Pancreas (tissue), 10 donors: ENCODE results near the gene COL15A1. TPM values are rescaled to one million over a fixed set of nuclear protein-coding genes. Genes with fewer than 3 reads are reported as not detected.

ENCODE experiments used
- ATAC-seq, 4 donors: fragments of 200-7000 bp; cut with Tn5 transposase; one replicate each; pipeline versions ENCODE4 v1.8.0 to v1.9.1; 2020; ENCODE audit warnings: mild to moderate bottlenecking in 4 of 4, moderate library complexity in 4 of 4
- DNase-seq, 6 donors: peaks; one replicate each; pipeline ENCODE4 v3.0.0-alpha.2; 2020
- FAIRE-seq: peaks from 2 replicates; lab custom pipeline; 2012; peaks lifted over from hg19 to GRCh38; lab: Jason Lieb, UNC
- H3K27ac ChIP-seq, 4 donors: fragments of 200-600 bp; sonication (generic); 1 replicate in 3 of 4; 2 replicates in 1 of 4; pipeline versions ENCODE4 v1.5.0 to v1.8.0; 2020
- H3K27me3 ChIP-seq, 4 donors: fragments of 200-600 bp; one replicate each; pipeline ENCODE4 v1.8.0; 2021
- H3K36me3 ChIP-seq, 3 donors: fragments of 200-600 bp; sonication (generic) in 1 of 3; one replicate each; pipeline versions ENCODE4 v1.5.0 to v1.8.0; 2020 to 2021
- H3K4me1 ChIP-seq, 3 donors: fragments of 200-600 bp; one replicate each; pipeline ENCODE4 v1.8.0; 2021
- H3K4me3 ChIP-seq, 4 donors: fragments of 200-600 bp; sonication (generic) in 2 of 4; one replicate each; pipeline versions ENCODE4 v1.5.0 to v1.8.0; 2020 to 2021
- H3K9me3 ChIP-seq, 4 donors: fragments of 200-600 bp; one replicate each; pipeline ENCODE4 v1.8.0; 2021
- CTCF ChIP-seq, 4 donors: fragments of 200-600 bp; sonication (generic) in 3 of 4; IDR thresholded peaks; one replicate each; pipeline versions ENCODE4 v1.5.0 to v1.8.0; 2021; ENCODE audit warnings: antibody characterized with exemption in 4 of 4
- WGBS, 2 donors: extraction: QIAGEN DNeasy Blood & Tissue Kit; methylation state at CpG; one replicate each; pipeline ENCODE4 v1.1.7; 2013; 5-methylcytosine and 5-hydroxymethylcytosine counted together
- intact Hi-C, 3 donors: fragments of 100-400 bp; cut with DNase I; formaldehyde crosslinking; loops; one replicate each; pipeline versions ENCODE4 v1.11.1 to v1.14.2; 2022
- polyA plus RNA-seq, 2 donors: library from polyadenylated mRNA; stranded (reverse); fragments of 200-250 nt; gene quantifications; one replicate each; pipeline ENCODE4 v1.2.3, GENCODE V29; 2013
- total RNA-seq, 6 donors: library from RNA; stranded (reverse); fragmentation: NEBNext Ultra II Directional in 4 of 6; extraction: Animal tissue kit (Norgen Biotek cat#: 25700) in 4 of 6; gene quantifications; one replicate each; pipeline versions ENCODE4 v1.2.1 to v1.2.4, GENCODE V29; 2021 to 2023
- donor health status: healthy with polysubstance abuse.
- donor health status: DM: no; HTN: no; CAD: no; lungs with moderate emphysema.
- donor health status: DM: no; HTN: no; CAD: no.
- donor health status: control.
- donor health status: control.
- donor health status: Bipolar disorder and iron deficiency.
- donor health status: DM: yes; HTN: yes; CAD: no.
- donor health status: DM: no; HTN: no; CAD: no.
- donor health status: DM: no; HTN: no; CAD: no.
- donor health status: DM: yes; HTN: yes; CAD: no.

The COL15A1 gene
- total and polyA plus RNA-seq, 8 donors = 6.7 to 43.4 (median 10.4) TPM

- Histone ChIP-seq H3K27ac (peak overlapping the region in 1 of 4 donors; percentile 8), H3K9me3 (no peaks in the 10 kb centered on the region), H3K27me3 (no peaks in the 10 kb centered on the region), H3K4me1 (peaks cover 20 to 25% (median 22%) of the 10 kb centered on the region in 3 donors), H3K36me3 (no peaks in the 10 kb centered on the region), H3K4me3 (no peak overlapping the region)
- FAIRE-seq (no peak), DNase-seq (no peak), ATAC-seq (no peak)
- intact Hi-C loops = no loop called here
- 71 to 77% methylated on average over 3 of the region's 3 CpGs for WGBS, 2 donors
- TF ChIP-seq CTCF (IDR thresholded peaks at IDR 0.05) = no peak
These were observed 34.1 kb downstream of the COL15A1 start for GRCh38 chr9:98977813-98978212.

GRCh38 chr9:98978231-98978681, 34.5 kb downstream of the COL15A1 start:
- Histone ChIP-seq H3K4me3 (no peak overlapping the region), H3K27me3 (no peaks in the 10 kb centered on the region), H3K36me3 (no peaks in the 10 kb centered on the region), H3K4me1 (peaks cover 20 to 25% (median 21%) of the 10 kb centered on the region in 3 donors), H3K9me3 (no peaks in the 10 kb centered on the region), H3K27ac (peak overlapping the region in 1 of 4 donors; percentile 8)
- WGBS, 2 donors = 44 to 49% methylated on average over 5 of the region's 5 CpGs
- DNase-seq = no peak
- ATAC-seq = no peak
- TF ChIP-seq CTCF (IDR thresholded peaks at IDR 0.05) = no peak
- intact Hi-C loops = no loop called here
- no peak for FAIRE-seq

- Histone ChIP-seq H3K27me3 (no peaks in the 10 kb centered on the region), H3K27ac (no peak overlapping the region), H3K4me3 (no peak overlapping the region), H3K36me3 (no peaks in the 10 kb centered on the region), H3K4me1 (peaks cover 16 to 25% (median 18%) of the 10 kb centered on the region in 3 donors), H3K9me3 (no peaks in the 10 kb centered on the region)
- no peak for DNase-seq
- intact Hi-C loops = no loop called here
- no peak for FAIRE-seq
- ATAC-seq = no peak
- TF ChIP-seq CTCF (IDR thresholded peaks at IDR 0.05) = no peak
- 92% methylated on average over 5 of the region's 5 CpGs for WGBS, 2 donors
These were observed 36.6 kb downstream of the COL15A1 start for GRCh38 chr9:98980291-98980690.

GRCh38 chr9:98983295-98984268, 39.9 kb downstream of the COL15A1 start:
- DNase-seq (no peak), FAIRE-seq (no peak), ATAC-seq (no peak)
- Histone ChIP-seq H3K36me3 (no peaks in the 10 kb centered on the region), H3K4me1 (peaks cover 0 to 5% (median 5%) of the 10 kb centered on the region in 3 donors), H3K27me3 (no peaks in the 10 kb centered on the region), H3K9me3 (no peaks in the 10 kb centered on the region), H3K4me3 (no peak overlapping the region), H3K27ac (no peak overlapping the region)
- no peak for TF ChIP-seq CTCF (IDR thresholded peaks at IDR 0.05)
- intact Hi-C loops = no loop called here
- 83 to 84% methylated on average over 15 of the region's 15 CpGs for WGBS, 2 donors

GRCh38 chr9:98985596-98985995, 41.9 kb downstream of the COL15A1 start:
- Histone ChIP-seq H3K36me3 (no peaks in the 10 kb centered on the region), H3K4me3 (no peak overlapping the region), H3K4me1 (no peaks in the 10 kb centered on the region), H3K27ac (no peak overlapping the region), H3K27me3 (no peaks in the 10 kb centered on the region), H3K9me3 (no peaks in the 10 kb centered on the region)
- DNase-seq = no peak
- no peak for ATAC-seq
- intact Hi-C loops = no loop called here
- WGBS, 2 donors = 93 to 96% methylated on average over 22 of the region's 22 CpGs
- FAIRE-seq = no peak
- no peak for TF ChIP-seq CTCF (IDR thresholded peaks at IDR 0.05)
